ENCODE data around the gene DOC2A.
"Not testable (repeated sequence)": the region's sequence is repeated elsewhere in the genome, so short reads cannot be mapped to it uniquely, and the experiment has no call there.

- TF ChIP-seq CTCF (conservative IDR thresholded peaks at IDR 0.05; ENCODE audit: low read depth, low read length); MXI1 (IDR thresholded peaks at IDR 0.05; ENCODE audit: borderline replicate concordance, low read depth, low read length); MAFK (IDR thresholded peaks at IDR 0.05; ENCODE audit: low read depth, low read length); POLR2A (IDR thresholded peaks at IDR 0.05; ENCODE audit: low read depth, low read length); SMC3 (IDR thresholded peaks at IDR 0.05; ENCODE audit: low read depth, low read length); BHLHE40 (IDR thresholded peaks at IDR 0.05; ENCODE audit: low read depth, low read length); RFX5 (IDR thresholded peaks at IDR 0.05; ENCODE audit: low read depth, low read length): not testable (repeated sequence)
- TF ChIP-seq, protein P1, sequence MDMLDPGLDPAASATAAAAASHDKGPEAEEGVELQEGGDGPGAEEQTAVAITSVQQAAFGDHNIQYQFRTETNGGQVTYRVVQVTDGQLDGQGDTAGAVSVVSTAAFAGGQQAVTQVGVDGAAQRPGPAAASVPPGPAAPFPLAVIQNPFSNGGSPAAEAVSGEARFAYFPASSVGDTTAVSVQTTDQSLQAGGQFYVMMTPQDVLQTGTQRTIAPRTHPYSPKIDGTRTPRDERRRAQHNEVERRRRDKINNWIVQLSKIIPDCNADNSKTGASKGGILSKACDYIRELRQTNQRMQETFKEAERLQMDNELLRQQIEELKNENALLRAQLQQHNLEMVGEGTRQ (IDR thresholded peaks at IDR 0.05; ENCODE audit: low read depth, low read length) = not testable (repeated sequence)
Observed at GRCh38 chr16:29959821-29960220, 51.0 kb downstream of the DOC2A start.

Measured in IMR-90 (cell line).